Measurements from ENCODE around the gene ZSCAN25.

The ZSCAN25 gene

DNA sequence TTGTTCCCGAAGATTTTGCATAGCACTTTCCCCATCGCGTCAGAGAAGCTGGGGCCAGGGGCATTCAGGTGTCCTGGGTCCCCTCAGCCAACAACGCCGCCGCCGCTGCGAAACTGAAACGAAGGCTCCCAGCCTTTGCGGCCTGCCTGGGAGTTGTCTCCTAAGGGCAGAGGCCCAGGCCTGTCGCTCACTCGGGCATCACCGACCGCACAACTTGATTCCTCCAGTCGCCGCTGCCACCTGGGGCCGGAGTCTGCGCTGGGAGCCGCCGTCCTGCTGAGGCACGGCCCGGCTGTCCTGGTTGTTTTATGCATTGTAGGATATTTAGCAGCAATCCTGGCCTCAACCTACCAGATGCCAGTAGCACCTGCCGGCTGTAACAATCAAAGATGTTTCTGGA lies 22.0 kb downstream of the ZSCAN25 start:
- TF ChIP-seq, protein P1, sequence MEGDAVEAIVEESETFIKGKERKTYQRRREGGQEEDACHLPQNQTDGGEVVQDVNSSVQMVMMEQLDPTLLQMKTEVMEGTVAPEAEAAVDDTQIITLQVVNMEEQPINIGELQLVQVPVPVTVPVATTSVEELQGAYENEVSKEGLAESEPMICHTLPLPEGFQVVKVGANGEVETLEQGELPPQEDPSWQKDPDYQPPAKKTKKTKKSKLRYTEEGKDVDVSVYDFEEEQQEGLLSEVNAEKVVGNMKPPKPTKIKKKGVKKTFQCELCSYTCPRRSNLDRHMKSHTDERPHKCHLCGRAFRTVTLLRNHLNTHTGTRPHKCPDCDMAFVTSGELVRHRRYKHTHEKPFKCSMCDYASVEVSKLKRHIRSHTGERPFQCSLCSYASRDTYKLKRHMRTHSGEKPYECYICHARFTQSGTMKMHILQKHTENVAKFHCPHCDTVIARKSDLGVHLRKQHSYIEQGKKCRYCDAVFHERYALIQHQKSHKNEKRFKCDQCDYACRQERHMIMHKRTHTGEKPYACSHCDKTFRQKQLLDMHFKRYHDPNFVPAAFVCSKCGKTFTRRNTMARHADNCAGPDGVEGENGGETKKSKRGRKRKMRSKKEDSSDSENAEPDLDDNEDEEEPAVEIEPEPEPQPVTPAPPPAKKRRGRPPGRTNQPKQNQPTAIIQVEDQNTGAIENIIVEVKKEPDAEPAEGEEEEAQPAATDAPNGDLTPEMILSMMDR (IDR thresholded peaks at IDR 0.05; ENCODE audit: extremely low read depth, missing control alignments), result no peak

DNA sequence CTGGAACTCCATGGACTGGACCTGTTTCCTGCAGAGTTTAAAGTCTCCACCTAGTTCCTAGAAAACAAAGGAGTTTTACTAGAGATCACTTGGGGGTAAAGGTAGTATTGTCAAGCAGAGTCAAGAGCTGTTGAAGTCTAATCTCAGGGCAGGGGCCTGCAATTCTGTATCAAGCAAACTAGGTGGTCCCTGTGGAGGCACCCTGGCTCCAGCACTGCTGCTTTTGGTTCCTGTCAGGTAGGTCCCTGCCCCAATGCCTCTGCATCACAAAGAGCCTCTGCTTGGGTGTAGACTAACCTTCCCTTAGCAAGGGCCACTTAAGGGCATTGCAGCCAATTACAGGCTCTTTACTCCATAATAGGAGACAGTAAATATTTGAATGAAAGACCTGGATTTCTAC lies 22.5 kb downstream of the ZSCAN25 start:
- DNase-seq (ENCODE audit: low spot score), result no peak
- TF ChIP-seq, protein P1 (IDR thresholded peaks at IDR 0.05; ENCODE audit: extremely low read depth, missing control alignments), result no peak

More for the DNA sequence above, 22.0 kb downstream of the ZSCAN25 start:
- DNase-seq (ENCODE audit: low spot score), result no peak

DNA sequence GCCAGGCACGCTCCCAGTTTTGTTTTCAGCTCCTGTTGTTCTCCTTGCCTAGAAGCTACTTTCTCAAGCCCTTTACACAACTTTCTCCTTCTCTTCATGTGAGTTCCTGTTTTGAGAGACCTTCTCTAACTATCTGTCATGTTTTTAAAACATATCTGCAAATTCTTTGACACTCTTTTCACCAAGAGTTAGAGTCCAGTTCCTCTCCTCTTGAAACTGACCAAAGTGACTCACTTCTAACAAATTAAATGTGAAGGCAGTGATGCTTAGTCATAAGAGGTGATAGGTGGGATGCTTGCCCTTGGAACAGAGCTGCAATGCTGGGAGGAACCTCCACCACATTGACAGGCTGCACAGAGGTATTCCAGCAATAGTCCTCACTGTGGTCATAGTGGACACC lies 25.3 kb downstream of the ZSCAN25 start:
- TF ChIP-seq, protein P1 (IDR thresholded peaks at IDR 0.05; ENCODE audit: extremely low read depth, missing control alignments), result no peak

DNA sequence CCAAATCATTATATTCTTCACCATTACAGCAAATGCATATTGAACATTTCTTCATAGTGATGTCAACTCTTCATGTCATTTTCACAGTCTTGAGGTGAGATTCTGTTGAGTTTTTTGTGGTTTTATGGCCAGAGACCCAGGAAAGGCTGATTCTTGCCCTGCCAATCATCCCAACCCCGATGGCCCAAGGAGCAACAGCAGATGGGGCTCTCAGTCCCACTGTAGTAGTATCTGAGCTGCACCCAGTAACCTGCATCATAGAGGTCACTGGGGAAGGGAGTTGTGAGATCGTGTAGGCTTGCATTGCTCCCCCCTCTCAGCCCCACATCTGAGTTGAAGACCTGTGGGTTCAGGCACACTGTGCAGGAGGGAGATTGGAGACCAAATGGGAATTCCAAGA lies 26.7 kb downstream of the ZSCAN25 start:
- TF ChIP-seq, protein P1 (IDR thresholded peaks at IDR 0.05; ENCODE audit: extremely low read depth, missing control alignments), result no peak
- no peak for DNase-seq (ENCODE audit: low spot score)

More for the DNA sequence above, 25.3 kb downstream of the ZSCAN25 start:
- no peak for DNase-seq (ENCODE audit: low spot score)

DNA sequence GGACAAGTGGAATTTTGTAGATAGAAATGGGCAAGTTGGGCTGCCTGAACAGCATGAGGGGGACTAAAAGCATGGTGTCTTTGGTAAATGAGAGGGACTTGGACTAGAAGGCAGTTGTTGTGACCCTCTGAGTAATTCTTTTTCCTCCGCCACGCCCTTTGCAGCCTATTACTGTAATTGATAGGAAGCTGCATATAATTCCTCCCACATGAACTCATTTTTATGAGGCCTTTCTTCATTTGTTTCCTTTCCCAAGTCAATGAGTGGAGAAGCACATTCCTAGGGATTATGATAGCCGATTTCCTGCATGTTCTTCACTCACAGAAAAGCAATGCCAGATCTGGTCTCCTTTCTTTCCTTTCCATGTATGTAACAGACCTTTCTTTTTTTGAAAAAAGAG lies 27.7 kb downstream of the ZSCAN25 start:
- TF ChIP-seq, protein P1 (IDR thresholded peaks at IDR 0.05; ENCODE audit: extremely low read depth, missing control alignments), result no peak
- DNase-seq (ENCODE audit: low spot score), result no peak

DNA sequence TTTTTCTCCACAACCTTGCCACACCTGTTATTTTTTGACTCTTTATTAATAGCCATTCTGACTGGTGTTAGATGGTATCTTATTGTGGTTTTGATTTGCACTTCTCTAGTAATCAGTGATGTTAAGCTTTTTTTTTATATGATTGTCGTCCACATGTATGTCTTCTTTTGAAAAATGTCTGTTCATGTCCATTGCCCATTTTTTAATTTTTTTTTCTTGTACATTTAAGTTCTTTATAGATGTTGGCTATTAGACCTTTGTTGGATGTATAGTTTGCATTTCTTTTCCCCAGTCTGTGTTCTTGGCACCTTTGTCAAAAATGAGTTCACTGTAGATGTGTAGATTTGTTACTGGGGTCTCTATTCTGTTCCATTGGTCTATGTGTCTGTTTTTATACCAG lies 28.8 kb downstream of the ZSCAN25 start:
- no peak for DNase-seq (ENCODE audit: low spot score)

DNA sequence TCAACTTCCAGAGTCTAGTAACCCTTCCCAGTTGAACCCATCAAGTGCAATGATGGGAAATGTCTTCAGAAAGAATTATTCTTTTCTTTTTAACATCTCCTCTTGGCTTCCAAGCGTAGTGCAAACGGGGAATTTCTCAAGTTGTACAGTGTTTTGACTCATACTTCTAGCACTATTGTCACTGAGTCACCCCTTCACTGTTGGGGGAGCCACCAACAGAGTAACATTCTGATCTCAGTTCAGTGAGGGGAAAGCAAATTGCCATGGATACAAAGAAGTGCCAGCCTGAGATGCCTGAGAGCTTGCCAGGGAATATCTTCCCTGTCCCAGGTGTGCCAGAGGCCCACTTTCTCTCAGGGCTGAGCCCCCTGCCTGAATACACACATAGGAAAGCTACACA lies 32.1 kb downstream of the ZSCAN25 start:
- DNase-seq (ENCODE audit: low spot score), result no peak
- TF ChIP-seq, protein P1 (IDR thresholded peaks at IDR 0.05; ENCODE audit: extremely low read depth, missing control alignments), result no peak

More for the DNA sequence above, 28.8 kb downstream of the ZSCAN25 start:
- TF ChIP-seq, protein P1 (IDR thresholded peaks at IDR 0.05; ENCODE audit: extremely low read depth, missing control alignments), result no peak
